Activated CD8-positive, alpha-beta memory T cell treated with anti-CD3 and anti-CD28 coated beads, Interleukin-2, amount 50 U/mL, for 4 hours (primary cell): ENCODE results near the gene LNPK.
"Not testable (repeated sequence)": the region's sequence is repeated elsewhere in the genome, so short reads cannot be mapped to it uniquely, and the experiment has no call there.

ENCODE experiments used
- DNase-seq: peaks from one replicate; pipeline ENCODE4 v3.0.0-alpha.2; 2020

Gene LNPK

DNA sequence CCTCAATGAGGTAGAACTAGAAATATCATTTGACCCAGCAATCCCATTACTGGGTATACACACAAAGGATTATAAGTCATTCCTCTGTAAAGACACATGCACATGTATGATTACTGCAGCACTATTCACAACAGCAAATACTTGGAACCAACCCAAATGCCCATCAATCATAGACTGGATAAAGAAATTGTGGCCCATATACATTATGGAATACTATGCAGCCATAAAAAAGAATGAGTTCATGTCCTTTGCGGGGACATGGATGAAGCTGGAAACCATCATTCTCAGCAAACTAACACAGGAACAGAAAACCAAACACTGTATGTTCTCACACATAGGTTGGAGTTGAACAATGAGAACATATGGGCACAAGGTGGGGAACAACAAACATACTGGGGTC lies 106.1 kb downstream of the LNPK start:
- not testable (repeated sequence) for DNase-seq

GRCh38 chr2:175892046-175892445 lies 110.0 kb downstream of the LNPK start:
- DNase-seq: no peak

DNA sequence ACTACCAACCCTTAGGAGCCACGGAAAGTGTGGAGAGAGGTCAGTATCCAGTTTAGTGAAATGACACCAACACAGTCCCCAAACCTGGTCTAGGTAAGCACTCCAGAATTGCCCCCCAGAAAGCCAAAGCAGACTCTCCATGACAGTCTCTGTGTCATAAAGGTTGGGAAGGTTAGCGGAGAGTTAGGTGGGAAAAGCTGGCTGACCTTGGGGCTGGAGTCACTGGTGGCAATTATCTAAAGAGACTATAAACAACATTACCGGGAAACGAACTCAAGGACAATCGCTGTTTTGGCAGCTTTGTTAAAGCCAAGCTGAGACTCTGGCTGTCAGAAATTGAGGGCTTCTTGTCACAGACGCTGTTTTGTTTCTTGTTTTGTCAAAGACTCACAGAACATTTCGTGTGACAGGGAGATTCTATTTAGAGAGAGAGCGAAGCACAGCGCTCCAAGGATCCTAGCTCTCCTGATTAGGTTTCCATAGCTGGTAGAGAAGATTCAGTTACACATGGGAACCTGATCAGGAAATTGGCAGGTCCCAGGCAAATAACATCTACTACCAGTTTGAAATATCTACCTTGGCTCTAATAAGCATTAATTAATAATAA lies 111.3 kb downstream of the LNPK start:
- no peak for DNase-seq

GRCh38 chr2:175889701-175890302 lies 112.3 kb downstream of the LNPK start:
- no peak for DNase-seq

- no peak for DNase-seq
Observed at GRCh38 chr2:175887776-175888175, 114.3 kb downstream of the LNPK start.

DNA sequence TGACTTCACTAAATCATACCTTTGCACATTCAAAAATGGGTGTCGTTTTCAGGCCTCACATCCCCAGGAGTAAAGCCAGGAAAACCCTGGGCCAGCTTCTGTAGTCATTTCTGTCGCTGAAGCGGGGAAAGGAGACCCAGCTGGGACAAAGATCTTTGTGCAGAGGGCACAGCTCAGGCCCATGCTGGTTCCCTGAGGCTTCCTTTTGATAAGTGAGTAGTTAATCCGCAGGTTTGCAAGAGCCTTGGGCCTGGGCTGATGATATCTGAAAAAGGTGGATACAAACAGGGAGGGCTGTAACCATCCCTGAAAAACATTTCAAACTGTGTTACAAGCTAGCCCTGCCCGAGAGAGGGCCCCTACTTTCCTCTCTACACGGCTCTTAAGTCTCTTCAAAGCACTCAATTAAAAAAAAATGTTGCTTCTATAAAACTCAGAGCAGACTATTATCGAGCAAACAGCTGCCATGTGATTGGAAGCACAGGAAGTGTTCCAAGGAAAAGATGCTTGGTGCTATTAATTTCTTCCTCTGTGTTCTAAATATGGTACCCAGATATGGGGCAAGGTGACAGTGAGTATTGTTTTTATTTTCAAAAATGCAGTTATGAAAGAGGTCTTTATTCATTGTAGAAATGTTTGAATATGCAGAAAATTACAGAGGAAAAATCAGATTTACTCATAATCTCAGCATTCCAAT lies 117.2 kb downstream of the LNPK start:
- DNase-seq: no peak

DNA sequence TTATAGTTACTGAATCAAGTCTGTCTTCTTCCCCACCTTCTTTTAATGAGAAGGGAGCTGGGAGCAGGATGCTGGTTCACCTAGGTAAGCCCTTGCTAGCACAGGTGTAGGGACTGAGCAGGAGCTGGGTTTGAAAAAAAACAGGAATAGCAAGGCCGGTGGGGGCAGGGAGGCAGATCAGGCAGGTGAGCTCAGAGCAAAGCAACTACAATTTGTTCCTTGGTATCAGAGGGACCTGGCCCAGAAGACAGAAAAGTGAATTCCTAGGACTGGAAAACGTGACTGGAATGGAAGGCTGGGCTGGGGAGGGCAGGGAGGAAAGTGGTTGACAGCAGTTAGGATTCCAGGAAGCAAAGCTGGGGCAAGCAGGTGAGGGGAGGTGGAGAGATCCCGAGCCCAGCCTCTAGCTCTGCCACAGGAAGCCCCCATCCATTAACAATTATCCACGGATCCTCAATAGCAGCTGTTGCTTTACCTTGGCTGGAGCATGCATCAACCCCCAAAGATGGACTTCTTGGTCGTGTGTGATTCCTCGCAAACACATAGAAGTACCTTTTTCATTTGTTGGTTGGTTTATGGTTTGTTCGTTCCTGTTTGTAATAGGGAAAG lies 118.4 kb downstream of the LNPK start:
- no peak for DNase-seq

GRCh38 chr2:175879679-175880078 lies 122.4 kb downstream of the LNPK start:
- no peak for DNase-seq

GRCh38 chr2:175877845-175878544 lies 124.1 kb downstream of the LNPK start:
- DNase-seq: no peak

GRCh38 chr2:175874291-175874690 lies 127.8 kb downstream of the LNPK start:
- no peak for DNase-seq
